Stomach (tissue), 9 donors: ENCODE measurements around the gene DPEP2NB. TPM values are rescaled to one million over a fixed set of nuclear protein-coding genes. Genes with fewer than 3 reads are reported as not detected.
"Not testable (repeated sequence)": the region's sequence is repeated elsewhere in the genome, so short reads cannot be mapped to it uniquely, and the experiment has no call there.

ENCODE experiments used
- DNase-seq, 2 donors: peaks; one replicate each; pipeline versions ENCODE4 v3.0.0 to v3.0.0-alpha.2; 2013 to 2019
- H3K27ac ChIP-seq, 5 donors: fragments of 200-600 bp in 4 of 5; sonication (generic) in 4 of 5; one replicate each; pipeline ENCODE4 v1.5.1; 2013 to 2019; ENCODE audit warnings: mild to moderate bottlenecking in 1 of 5, moderate library complexity in 1 of 5
- H3K27me3 ChIP-seq, 3 donors: fragments of 200-600 bp; sonication (generic); one replicate each; pipeline ENCODE4 v1.5.1; 2017 to 2019; ENCODE audit warnings: mixed run types in 1 of 3
- H3K36me3 ChIP-seq, 4 donors: fragments of 200-600 bp; sonication (generic); 1 replicate in 3 of 4; 2 replicates in 1 of 4; pipeline ENCODE4 v1.5.1; 2016 to 2019
- H3K4me1 ChIP-seq, 4 donors: fragments of 200-600 bp; sonication (generic); one replicate each; pipeline ENCODE4 v1.5.1; 2016 to 2019
- H3K4me3 ChIP-seq, 4 donors: fragments of 200-600 bp; sonication (generic) in 3 of 4; one replicate each; pipeline ENCODE4 v1.5.1; 2016 to 2019; ENCODE audit warnings: mild to moderate bottlenecking in 1 of 4
- H3K9me3 ChIP-seq, 4 donors: fragments of 200-600 bp; sonication (generic); one replicate each; pipeline ENCODE4 v1.5.1; 2016 to 2019
- CTCF ChIP-seq, 7 experiments: fragments of 450-650 bp in 4 of 7; fragments of 200-600 bp in 3 of 7; sonication (generic) in 3 of 7; IDR thresholded peaks; one replicate each; pipeline ENCODE4 v1.5.1; 2016 to 2019; ENCODE audit warnings: antibody characterized with exemption in 7 of 7, control low read depth in 2 of 7, mild to moderate bottlenecking in 1 of 7
- EP300 ChIP-seq: sonication (generic); formaldehyde crosslinking; IDR thresholded peaks from one replicate; pipeline ENCODE4 v1.6.1; 2017; ENCODE audit warnings: antibody characterized with exemption
- POLR2A ChIP-seq, 4 donors: fragments of 450-650 bp; IDR thresholded peaks; one replicate each; pipeline ENCODE4 v1.6.1; 2016; ENCODE audit warnings: antibody characterized with exemption in 4 of 4, control low read depth in 2 of 4, mild to moderate bottlenecking in 1 of 4, moderate library complexity in 1 of 4
- POLR2AphosphoS5 ChIP-seq, 3 donors: sonication (generic); formaldehyde crosslinking; IDR thresholded peaks; one replicate each; pipeline ENCODE4 v1.6.1; 2016; ENCODE audit warnings: antibody characterized with exemption in 3 of 3
- WGBS, 5 donors: extraction: QIAGEN DNeasy Blood & Tissue Kit in 3 of 5; methylation state at CpG; one replicate each; pipeline versions ENCODE4 v1.1.5 to v1.1.7; 2013 to 2018; 5-methylcytosine and 5-hydroxymethylcytosine counted together
- intact Hi-C: fragments of 100-400 bp; cut with DNase I; formaldehyde crosslinking; loops from one replicate; pipeline ENCODE4 v1.15.1; 2023; ENCODE audit warnings: low total_unique reads
- polyA plus RNA-seq, 3 donors: library from polyadenylated mRNA; stranded (reverse); fragments of 200-250 nt; gene quantifications; one replicate each; pipeline ENCODE4 v1.2.3, GENCODE V29; 2013
- total RNA-seq, 5 donors: library from RNA; depleted of rRNA; stranded (reverse); fragments of >200 nt; gene quantifications; one replicate each; pipeline versions ENCODE4 v1.1.0 to v1.2.3, GENCODE V29; 2014 to 2016
- donor health status: healthy with polysubstance abuse.
- donor health status: Bipolar disorder and iron deficiency.
- donor health status: healthy.

DPEP2NB gene
- total and polyA plus RNA-seq, 8 donors = not detected

DNA sequence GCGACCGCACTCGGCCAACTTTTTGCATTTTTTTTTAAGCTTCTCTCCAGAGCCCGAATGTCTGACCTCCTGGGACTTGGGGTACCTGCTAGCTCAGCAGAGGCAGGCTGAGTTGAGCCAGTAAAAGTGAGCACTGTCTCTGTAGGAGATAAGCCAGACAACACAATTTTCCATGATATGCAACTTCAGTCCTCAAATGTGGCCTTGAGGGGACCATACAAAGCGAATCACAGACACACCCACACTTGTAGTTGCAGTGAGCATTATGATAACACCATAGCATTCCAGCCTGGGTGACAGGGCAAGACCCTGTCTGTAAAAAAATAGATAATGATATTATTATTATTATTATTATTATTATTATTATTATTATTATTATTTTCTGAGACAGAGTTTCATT is 19.0 kb downstream of the DPEP2NB start:
- DNase-seq = no peak
- Histone ChIP-seq H3K9me3 (no peaks in the 10 kb centered on the region), H3K27ac (no peak overlapping the region), H3K4me1 (peaks cover 11 to 42% (median 20%) of the 10 kb centered on the region in 4 donors), H3K36me3 (no peaks in the 10 kb centered on the region), H3K27me3 (no peaks in the 10 kb centered on the region), H3K4me3 (no peak overlapping the region)
- intact Hi-C loops = no loop called here
- TF ChIP-seq EP300 (no peak), CTCF (IDR thresholded peaks at IDR 0.05) (no peak), POLR2AphosphoS5 (IDR thresholded peaks at IDR 0.05) (no peak), POLR2A (IDR thresholded peaks at IDR 0.05) (no peak)
- 91 to 97% (median 94%) methylated on average over 5 of the region's 5 CpGs for WGBS, 5 donors

DNA sequence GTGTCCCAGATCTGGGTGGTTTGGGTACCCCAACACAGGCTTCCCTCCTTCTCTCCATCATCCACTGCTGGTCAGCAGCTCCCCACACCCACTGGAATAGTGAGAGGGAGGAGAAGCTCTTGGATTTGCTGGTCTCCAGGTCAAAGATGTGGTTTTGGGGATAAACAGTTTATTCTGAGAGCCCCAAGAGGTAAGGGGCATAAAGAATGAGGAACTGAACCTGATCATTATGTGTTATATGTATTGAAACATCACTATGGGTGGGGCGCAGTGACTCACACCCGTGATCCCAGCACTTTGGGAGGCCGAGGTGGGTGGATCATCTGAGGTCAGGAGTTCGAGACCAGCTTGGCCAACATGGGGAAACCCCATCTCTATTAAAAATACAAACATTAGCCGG is 20.3 kb downstream of the DPEP2NB start:
- Histone ChIP-seq H3K36me3 (no peaks in the 10 kb centered on the region), H3K4me1 (peaks cover 11 to 33% (median 20%) of the 10 kb centered on the region in 4 donors), H3K27ac (no peak overlapping the region), H3K27me3 (no peaks in the 10 kb centered on the region), H3K4me3 (no peak overlapping the region), H3K9me3 (no peaks in the 10 kb centered on the region)
- 44 to 70% (median 54%) methylated on average over 5 of the region's 5 CpGs for WGBS, 5 donors
- no peak for DNase-seq
- intact Hi-C loops = no loop called here
- no peak for TF ChIP-seq EP300

- Histone ChIP-seq H3K27ac (peak overlapping the region; percentile 2 to 80 (median 72)), H3K4me1 (peaks cover 11 to 21% (median 13%) of the 10 kb centered on the region in 4 donors), H3K4me3 (peak overlapping the region in 1 of 4 donors; percentile 42)
- not testable (repeated sequence) for H3K27me3 ChIP-seq, H3K36me3 ChIP-seq, DNase-seq, H3K9me3 ChIP-seq
- intact Hi-C loops = loop anchor here (5.0 kb wide), 1 partner anchor 43 kb away; no protein-coding TSS in a partner anchor
- 48 to 64% (median 60%) methylated on average over 2 to 5 of the region's 6 CpGs for WGBS, 5 donors
Observed at GRCh38 chr16:67994040-67994408, 21.7 kb downstream of the DPEP2NB start.

DNA sequence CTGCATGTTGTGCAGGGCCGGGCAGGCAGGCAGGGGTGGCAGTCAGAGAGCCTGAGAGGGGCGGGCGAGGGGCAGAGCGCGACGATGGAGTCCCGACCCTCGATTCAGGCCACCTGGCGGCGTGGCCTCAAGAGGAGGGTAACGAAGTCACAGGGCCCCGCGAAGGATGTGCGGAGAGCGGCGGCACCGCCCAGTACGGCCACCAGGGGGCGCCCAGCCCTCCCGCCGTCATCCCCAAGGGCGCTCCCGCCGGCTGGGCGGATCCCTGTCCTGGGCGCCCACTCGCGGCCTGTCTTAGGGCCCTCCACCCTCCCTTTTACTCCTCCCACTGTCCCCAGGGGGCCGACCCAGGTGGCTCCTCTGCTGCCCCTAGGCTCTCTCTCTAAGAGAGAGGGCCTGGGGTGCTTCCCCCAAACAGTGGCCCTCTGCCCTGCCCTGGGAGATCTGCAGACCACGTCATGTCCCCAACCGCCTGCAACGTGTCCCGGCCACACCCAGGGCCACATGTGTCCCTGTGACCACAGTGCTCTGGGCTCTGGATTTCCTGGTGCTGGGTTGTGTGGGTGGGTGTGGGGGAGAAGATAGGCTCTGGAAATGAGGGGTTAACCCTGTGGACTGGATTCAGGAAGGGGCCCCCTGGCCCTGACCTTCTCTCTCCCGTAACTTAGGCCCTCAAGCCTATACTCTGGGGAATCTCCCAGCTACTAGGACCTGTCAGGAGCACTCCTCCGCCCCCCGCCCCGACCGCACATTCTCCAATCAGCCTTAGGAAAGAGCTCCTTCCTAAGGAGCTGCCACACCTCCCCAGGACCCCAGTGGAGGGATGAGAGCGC is 22.3 kb downstream of the DPEP2NB start:
- intact Hi-C loops = loop anchor here (5.0 kb wide), 1 partner anchor 44 kb away; no protein-coding TSS in a partner anchor
- H3K9me3 ChIP-seq = no peaks in the 10 kb centered on the region
- peak overlapping the region; percentile 36 to 44 (median 42) for H3K4me3 ChIP-seq
- WGBS, 5 donors = 12 to 57% (median 18%) methylated on average over 9 to 39 of the region's 39 CpGs
- H3K4me1 ChIP-seq = peaks cover 11 to 21% (median 13%) of the 10 kb centered on the region in 4 donors
- H3K36me3 ChIP-seq = no peaks in the 10 kb centered on the region
- H3K27ac ChIP-seq = peak overlapping the region; percentile 2 to 80 (median 72)
- DNase-seq = peak; percentile 82 to 93
- no peaks in the 10 kb centered on the region for H3K27me3 ChIP-seq
- peak in 2 of 3 donors; percentile 7 to 51 for TF ChIP-seq POLR2AphosphoS5 (IDR thresholded peaks at IDR 0.05)
- no peak for TF ChIP-seq POLR2A (IDR thresholded peaks at IDR 0.05)
- TF ChIP-seq EP300 = no peak
- peak in 6 of 7 experiments; percentile 50 to 100 (median 96) for TF ChIP-seq CTCF (IDR thresholded peaks at IDR 0.05)

GRCh38 chr16:67992661-67993206 is 23.0 kb downstream of the DPEP2NB start:
- no peaks in the 10 kb centered on the region for H3K27me3 ChIP-seq
- peak overlapping the region in 3 of 4 donors; percentile 36 to 43 (median 42) for H3K4me3 ChIP-seq
- DNase-seq = no peak
- TF ChIP-seq EP300 (no peak), POLR2AphosphoS5 (IDR thresholded peaks at IDR 0.05) (no peak), CTCF (IDR thresholded peaks at IDR 0.05) (no peak), POLR2A (IDR thresholded peaks at IDR 0.05) (no peak)
- H3K36me3 ChIP-seq = no peaks in the 10 kb centered on the region
- no peaks in the 10 kb centered on the region for H3K9me3 ChIP-seq
- H3K27ac ChIP-seq = peak overlapping the region in 3 of 5 donors; percentile 55 to 80 (median 80)
- intact Hi-C loops = loop anchor here (5.0 kb wide), 1 partner anchor 45 kb away; no protein-coding TSS in a partner anchor
- peaks cover 11 to 16% (median 13%) of the 10 kb centered on the region in 4 donors for H3K4me1 ChIP-seq
- WGBS, 5 donors = 57 to 75% (median 73%) methylated on average over 8 to 20 of the region's 20 CpGs
